Dermis blood vessel endothelial cell (primary cell): ENCODE measurements around the gene SH3GL2. TPM values are rescaled to one million over a fixed set of nuclear protein-coding genes. Genes with fewer than 3 reads are reported as not detected.

ENCODE experiments used
- DNase-seq: peaks from one replicate; pipeline ENCODE4 v3.0.0; 2010
- total RNA-seq: library from RNA; depleted of rRNA; stranded (reverse); fragments of >200 nt; gene quantifications from 2 replicates; pipeline ENCODE4 v1.2.3, GENCODE V29; 2014

SH3GL2 gene
- total RNA-seq, result 0.05 and 0.17 TPM in 2 replicates

DNA sequence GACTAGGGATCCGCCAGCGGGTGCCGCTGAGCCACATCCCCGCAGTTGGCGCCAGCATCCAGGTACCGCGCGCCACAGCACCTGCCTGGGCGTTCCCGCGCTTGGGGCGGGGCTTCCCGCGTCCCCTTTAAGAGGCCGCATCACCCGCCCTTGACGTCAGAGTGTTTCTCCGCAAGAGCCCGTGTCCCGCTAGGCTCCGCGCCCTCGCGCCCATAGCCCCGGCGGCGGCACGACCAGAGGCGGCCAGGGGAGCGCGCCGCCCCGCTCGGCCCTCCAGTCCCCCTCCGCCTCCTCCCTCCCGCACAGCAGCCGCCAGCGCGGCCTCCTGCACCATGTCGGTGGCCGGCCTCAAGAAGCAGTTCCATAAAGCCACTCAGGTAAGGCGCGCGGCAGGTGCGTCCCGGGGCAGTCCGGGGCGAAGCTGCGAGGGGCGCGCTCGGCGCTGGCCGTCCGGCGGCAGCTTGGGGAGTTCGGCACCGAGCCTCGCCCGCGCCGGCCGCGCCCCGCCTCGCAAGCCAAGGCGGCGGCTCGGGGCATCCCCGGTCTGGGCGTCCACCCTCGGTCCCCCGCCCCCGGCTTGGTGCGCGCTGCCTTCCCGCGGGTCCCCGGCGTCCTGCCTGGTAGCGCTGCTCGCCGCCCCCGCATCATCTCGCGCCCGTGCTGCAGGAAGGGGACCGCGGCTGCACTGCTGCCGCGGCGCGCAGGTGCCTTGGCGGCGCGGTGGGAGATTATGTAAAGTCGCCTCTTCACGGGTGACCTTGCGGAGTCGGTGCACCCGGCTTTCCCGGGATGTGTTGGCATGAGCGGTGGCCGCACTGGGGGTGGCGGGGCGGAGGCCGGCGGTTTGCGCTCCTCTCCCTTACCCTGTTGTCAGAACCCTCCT, at the start of gene SH3GL2:
TSS of gene SH3GL2 (plus strand) at position 156 of the 883 bp plus-strand sequence.
- peak; percentile 27 for DNase-seq

DNA sequence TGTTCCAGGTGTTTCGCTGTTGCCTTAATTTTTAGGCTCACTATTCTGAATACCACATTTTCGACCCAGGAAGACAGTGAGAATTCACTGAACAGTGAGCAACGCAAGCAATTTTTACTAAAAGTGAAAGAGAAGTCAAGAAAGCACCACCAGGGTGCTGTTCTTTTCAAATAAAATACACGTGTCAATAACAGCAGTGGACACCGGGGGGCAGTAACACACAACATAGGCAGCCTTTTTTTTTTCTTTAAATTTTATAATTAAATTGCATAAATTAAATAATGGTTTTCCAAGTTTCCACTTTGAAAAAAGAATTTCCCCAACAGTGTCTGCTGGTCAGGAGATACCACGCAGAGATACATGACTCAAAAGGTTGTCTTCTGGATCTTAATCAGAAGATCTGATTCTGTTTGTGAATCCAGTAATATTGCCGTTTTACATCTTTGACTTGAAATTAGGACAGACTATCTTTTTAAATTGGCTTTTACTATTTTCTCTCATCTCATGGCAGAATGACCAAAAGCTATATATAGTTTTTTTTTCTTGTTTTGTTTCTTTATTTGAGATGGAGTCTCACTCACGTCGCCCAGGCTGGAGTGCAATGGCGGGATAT, 47.1 kb upstream of the SH3GL2 start:
- DNase-seq, result peak; percentile 69

DNA sequence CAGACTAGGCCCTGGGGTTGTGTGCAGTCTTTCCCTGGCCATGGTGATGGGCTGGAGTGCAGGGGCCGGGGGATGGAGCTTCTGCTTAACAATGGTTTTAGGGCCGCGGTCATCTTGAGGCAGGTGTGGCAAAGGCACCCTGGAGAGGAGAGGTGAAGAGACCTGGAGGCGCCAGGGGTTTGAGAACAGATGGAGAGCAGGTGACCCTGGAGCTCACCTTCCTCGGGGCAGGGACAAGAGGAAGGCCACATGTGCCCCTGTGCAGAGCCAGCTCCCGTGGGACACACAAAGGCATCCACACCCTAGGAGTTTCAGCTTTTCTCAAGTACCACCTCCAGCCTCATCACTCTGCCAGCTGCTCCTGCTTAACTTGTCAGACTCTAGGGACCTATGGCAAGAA, 46.4 kb upstream of the SH3GL2 start:
- DNase-seq, result no peak

DNA sequence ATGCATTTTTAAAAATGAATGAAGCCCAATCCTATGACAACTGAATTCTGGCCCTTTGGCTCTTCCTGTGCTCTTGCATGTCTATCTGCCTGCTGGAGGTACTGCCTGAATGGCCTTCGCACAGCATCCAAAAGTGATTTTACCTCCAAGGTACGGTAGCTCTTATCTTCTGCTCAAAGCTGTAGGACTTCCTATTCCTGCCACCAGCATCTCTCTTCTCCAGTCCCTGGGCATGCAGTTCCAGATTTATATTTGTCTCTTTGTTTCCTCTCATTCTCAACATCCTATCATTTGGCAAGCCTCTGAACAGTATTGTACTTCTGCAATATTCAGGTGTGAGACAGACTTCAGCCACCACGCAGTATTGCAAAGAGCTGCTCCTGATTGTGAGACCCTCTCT, 43.7 kb upstream of the SH3GL2 start:
- no peak for DNase-seq

DNA sequence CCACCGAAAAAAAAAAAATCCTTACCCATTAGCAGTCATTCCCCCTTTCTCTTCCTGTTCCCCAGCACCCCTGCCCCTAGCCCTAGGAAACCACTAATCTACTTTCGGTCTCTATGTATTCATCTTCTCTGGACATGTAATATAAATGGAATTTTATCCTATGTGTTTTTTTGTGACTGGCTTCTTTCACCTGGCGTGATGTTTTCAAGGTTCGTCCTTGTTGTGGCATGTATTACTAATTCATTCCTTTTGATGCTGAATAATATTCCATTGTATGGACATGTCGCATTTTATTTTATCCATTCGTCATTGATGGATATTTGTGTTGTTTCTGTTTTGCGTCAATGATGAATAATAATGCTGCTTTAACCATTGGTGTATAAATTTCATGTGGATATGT, 42.8 kb upstream of the SH3GL2 start:
- no peak for DNase-seq

DNA sequence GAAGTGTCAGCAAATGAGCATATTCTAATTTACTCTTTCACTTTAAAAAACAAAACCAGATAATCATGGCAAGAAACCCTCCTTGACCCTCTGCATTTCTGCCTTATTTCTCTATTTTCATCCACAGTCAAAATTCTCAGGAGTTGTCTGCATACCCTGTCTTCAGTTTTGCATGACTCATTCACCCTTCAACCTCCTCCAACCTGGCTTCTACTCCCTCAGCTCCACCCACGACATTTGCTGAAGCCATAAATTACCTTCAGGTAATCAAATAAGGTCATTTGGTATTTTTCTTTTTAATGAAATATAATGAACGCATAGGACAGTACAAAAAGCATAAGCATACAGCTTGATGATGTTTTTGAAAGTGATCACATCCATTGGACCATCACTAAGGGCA, 27.8 kb upstream of the SH3GL2 start:
- DNase-seq, result no peak

DNA sequence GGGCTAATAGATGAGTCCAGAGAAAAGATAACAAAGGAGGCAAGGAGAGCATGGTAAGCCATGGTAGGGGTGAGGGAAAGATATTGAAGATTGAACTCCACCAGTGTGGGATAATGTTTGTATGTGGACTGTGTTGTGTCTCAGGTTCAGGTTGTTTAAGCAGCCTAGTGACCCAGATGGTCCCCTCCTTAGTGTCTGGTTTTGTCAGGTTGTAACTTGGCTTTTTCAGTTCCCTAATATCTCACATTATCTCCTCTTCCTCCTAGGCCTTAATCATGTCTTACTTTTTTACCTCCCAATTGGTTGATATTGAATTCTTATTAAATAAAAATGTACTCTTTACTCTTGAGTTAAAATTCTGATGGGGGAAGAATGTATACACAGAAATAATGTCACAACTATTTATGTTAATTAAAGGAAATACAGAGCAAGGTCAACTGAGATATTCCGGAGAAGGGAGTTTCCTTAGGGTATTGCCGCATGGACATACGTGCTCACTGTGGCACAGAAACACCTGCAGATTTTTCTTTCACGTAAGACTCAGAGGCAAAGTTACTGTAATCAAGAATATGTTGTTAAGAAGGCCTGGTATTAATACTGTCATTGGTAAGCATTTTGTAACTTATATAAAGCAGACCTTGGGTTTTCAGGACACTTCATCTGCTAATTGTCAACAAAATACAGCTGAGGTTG, 23.4 kb upstream of the SH3GL2 start:
- DNase-seq, result no peak

DNA sequence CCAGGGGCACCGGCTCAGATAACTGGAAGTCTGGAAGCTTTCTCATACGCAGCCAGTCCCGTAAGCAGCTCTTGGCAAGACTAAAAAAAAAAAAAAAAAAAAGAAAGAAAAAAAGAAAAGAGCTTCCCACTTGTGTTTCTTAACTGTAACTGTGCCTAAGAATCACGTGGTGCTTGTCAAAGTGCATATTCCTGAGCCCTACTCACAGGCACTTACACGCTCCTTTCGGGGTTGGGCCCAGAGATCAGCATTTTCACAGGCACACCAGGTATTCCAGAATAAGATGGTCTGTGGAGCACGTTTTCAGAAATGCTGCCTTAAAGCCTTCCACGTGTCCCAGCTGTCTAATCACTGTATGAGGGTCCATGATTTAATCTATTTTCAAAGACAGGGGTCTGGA, 22.6 kb upstream of the SH3GL2 start:
- no peak for DNase-seq

DNA sequence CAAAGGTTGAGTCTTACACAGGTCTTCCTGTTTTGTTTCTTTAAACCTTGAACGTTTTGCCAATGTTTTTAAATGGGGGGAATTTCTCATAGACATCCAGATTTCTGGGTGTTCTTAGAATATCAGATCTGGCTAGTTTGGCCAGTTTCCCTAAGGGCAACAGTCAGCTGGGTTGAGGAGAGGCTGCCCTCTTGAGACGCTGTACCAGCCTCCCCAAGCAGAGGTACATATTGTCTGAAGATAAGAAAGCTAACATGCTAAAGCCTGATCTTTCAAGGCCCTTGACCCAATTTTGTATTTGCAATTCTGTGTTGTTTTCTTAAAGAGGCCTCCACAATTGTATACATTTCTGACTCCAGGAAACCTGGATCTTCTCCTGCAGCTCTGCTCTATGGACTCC, 21.9 kb upstream of the SH3GL2 start:
- DNase-seq, result no peak

DNA sequence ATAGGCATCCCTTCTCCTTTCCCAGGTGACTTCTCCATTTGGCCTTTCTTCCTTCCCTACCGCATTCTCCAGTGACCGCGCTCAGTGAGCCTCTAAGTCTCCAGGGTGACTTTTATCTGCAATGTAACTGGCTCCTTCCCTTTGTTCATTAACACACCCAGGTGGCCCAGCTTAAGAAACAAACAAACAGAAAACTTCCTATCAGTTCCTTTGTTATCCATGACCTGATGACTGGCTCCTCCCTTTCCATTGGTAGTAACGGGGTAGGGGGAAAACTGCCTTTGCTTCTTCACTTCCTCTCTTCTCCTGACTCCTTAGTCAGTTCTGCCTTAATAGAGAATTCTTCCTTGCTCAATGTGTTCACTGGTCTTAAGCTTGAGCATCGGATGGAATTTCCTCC, 7.0 kb upstream of the SH3GL2 start:
- DNase-seq, result no peak

DNA sequence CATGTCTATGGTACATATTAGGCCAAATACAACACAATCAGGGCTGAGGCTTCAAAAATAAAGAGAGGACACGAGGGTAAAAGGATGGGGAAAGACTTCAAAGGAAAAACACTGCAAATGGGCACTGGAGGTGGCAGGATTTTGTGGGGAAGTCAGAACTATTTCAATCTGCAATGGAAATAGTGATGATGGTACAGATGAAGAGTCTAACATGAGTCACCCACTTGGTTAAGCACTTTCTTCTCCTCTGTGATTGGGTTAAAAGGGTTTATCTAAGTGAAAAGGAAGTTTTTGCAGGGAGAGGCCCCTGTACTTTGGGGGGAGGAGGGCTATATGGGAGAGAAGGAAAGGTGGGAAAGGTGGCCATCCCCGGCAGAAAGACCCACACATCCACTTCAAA, 4.5 kb upstream of the SH3GL2 start:
- no peak for DNase-seq

DNA sequence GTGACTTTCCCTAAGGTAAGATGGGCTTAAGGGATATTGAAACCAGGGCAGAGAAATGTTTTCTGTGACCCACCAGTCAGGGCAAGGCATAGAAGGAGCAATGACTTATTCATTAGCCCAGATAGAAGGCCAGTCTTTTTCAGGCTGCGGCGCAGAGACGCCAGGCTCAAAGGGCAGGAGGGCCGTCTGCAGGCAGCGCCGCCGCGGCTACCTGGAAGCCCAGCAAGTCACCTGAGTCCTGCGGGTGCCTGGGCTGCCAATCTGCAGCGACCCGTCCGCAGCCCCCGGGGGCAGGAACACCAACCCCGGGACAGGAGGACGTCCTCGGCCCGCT, 322 bp upstream of the SH3GL2 start:
- no peak for DNase-seq

DNA sequence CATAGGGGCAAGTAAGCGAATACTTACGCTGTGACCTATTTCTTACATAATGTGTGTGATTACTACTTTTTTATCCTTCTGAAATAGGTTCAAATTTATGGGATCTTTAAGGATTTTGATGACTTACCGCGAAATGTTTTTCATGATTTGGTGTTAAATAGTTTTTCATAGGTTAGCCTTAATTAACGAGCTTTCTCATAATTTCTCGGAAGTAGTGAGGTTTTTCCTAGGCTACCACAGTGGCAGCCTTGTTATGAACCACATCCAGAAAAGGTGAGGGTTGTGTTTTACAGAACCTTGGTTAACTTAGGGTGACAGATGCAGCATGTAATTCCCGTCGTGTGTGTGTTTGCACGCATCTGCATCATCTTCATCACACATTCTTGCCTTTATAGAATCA, 1.3 kb downstream of the SH3GL2 start:
- no peak for DNase-seq

DNA sequence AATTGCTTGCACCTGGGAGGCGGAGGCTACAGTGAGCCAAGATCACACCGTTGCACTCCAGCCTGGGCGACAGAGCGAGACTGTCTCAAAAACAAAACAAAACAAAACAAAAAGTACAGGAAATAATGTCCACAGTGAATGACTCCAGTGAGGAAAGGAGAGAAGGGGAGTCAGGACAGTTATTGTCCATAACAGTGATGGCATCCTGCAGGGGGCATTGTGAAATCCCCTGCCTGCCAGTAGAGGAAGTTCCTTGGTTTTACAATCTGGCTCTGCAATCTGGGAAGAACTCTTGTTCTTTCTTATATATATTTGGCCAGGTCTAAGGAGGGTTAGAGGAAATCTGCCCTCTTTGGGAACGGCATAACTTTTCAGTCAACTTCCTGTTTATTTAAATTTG, 8.2 kb downstream of the SH3GL2 start:
- no peak for DNase-seq

DNA sequence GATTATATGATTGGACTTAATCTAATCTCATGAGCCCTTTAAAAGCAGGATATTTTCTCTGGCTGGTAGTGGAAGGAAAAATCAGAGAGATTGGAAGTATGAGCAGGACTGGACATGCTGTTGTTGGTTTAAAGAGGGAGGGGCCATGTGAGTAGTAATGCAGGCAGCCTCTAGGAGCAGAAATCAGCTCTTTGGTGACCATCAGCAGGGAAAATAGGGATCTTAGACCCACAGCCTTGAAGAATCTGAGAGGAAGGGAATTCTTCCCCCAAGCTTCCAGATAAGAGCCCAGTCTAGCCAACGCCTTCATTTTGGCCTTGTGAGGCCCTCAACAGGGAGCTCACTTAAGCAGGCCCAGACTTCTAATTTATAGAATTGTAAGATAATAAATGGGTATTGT, 9.5 kb downstream of the SH3GL2 start:
- no peak for DNase-seq

DNA sequence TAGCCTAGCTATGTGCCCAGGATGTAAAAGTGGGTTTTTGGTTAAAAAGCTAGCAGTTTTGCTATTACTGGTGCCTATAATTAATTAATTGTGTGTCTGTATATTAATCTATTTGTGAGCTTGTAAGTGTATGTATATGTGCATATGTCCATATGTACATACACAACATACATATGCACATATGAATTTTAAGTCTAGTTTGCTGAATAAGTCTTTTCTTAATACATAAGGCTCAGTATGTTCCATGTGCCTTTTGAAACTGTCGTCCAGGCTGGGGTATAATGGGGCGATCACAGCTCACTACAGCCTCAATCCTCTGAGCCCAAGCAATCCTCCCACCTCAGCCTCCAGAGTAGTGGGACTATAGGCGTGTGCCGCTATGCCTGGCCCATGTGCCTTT, 10.1 kb downstream of the SH3GL2 start:
- DNase-seq, result no peak

DNA sequence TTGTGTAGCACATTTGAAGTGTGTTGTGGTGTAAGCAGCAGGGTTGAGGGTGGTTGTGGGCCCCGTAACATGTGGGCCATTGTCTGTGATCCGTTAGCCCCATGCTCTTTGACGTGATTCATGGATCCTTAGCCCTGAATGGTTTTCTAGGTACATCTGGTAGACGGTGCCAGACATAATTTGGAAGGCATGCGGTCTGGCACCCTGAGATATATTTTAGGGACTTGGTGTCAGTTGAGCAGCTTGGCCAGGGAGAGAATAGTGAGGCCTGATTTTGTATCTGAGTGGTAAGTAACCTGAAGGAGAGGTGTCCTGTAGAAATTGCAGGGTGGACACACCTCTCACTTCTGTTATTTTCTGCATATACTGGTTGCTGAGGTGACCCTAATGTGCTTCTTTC, 10.9 kb downstream of the SH3GL2 start:
- no peak for DNase-seq

DNA sequence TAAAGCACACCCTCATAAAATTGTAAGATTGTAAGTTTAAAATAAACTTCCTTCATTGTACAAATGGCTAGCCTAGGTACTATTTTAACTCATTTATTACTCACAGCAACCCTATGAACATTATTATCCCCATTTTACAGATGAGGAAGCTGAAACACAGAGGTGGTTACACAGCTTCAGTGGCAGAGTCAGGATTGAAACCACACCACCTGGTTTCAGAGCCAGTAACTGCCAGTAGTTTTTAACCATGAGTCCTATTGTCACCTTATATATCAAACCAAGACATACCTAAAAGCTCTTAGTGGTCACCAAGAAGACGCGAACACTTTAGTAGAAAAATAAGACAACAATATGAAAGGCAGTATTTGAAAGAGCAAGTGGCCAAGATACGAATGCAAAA, 16.1 kb downstream of the SH3GL2 start:
- DNase-seq, result no peak

DNA sequence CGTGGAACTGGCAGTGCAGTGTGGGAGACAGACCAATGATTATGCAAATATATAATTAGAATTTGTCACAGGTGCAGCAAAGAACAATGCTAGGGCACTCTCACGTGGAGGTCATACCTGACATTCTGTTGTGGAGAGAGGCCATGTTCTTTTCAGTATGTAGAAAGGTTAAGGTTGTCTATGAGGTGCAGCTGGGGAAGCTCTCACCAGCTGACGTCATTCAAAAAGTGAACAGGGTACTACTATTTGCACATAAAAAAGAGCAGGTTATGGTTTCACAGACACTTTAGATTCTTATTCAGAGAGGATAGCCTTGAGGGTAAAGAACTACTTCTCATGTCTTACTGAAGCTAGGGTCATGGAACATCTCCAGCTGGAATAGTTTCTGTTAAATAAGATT, 19.1 kb downstream of the SH3GL2 start:
- no peak for DNase-seq

DNA sequence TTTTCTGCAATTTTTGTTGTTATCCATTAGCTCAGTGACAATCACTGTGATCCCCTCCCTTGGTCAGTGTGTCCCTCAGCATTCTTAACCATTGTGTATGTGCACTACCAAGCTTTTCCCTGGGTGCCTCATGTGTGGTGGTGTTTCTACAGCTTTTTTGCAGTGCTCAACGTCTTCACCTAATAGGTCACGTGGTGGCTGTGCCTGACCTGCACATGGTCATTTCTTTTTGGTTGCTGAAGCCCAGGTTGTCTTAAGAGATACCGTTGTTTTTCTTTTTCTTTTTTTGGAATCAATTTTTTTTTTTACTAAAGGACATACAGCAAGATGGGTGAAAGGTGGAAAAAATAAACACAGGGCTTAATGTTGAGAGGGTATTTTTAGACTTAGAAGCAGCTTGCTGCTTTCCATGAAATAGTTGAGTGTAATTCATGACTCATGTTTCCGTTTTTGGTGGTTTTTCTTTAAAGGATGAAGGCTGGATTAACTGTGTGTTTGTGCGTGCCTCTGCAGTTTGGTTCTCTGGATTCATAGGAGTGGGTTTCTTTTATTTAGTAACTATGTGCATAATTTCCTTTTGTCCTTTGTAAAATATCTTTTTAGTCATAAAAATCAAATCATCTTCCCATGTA, 22.2 kb downstream of the SH3GL2 start:
- DNase-seq, result no peak

DNA sequence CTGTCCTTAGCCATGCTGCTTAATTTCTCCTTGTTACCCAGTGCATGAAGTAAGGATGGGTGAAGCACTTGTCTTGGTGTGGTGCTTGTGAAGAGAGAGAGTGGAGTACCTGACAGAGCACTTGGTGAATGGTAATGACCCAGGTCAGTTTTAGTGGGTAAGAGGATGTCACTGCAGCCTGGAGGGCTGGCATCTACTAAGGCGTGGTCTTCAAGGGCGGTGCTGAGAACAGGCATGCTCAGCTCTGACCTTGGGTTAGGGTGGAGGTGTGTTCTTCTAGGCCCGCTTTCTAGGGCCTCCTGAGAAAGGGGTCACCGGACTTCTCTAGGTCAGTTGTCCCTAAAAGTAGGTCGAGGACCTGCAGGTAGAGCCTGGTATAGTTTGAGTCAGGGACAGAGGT, 25.7 kb downstream of the SH3GL2 start:
- no peak for DNase-seq

DNA sequence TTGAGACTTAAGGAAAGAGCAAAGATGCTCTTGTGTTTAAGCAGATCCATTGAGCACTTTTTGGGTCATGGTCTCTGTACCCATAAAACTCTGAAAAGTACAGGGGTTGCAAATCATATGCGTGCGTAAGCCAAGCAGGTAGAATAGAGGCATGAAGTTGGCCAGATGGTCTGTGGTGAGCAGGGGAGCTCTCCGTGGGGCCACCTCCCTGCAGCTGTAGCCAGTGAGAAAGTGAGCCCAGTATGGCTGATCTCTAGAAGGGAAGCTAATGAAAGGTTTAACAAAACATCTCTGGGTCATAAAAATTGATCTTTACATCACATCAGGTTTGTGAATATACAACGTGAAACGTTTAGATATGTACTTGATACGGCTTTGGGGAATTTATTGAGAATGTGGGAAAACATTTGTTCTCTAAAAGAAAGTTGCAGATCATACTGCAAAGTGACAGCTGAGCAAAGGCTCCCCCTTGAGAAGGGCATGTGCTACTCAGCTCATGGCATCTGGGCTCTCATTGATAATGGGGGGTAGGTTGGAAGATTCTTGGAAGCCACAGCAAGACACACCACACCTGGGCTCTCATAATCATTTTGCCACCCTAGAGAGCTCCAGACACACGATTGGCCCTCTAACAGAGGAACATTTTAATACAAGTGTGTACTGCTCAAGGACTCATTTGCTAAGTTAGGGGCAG, 30.6 kb downstream of the SH3GL2 start:
- DNase-seq, result no peak

DNA sequence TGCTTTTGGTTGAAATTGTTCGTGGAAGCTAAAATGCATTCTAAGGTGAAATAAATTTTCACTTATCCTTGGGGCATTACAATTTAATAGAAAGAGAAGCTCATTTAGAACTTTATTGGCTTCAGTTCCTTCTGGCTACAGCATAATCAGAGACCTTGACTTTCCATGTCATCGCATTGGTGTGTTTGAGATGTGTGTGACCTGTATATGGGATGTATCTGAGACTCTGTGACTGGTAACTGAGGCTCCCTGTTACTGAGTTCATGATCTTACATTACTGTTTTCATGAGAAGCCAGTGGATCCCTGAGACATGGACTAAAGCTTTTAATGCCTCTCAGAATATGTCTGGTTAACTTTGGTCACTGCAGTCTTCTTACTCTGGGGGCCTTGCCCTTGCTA, 32.5 kb downstream of the SH3GL2 start:
- DNase-seq, result no peak
